HepG2 (cell line): ENCODE measurements around the gene YBX2. TPM values are rescaled to one million over a fixed set of nuclear protein-coding genes. Genes with fewer than 3 reads are reported as not detected.

Experiments
- ARHGAP35 ChIP-seq: sonication (generic); formaldehyde crosslinking; IDR thresholded peaks from 2 replicates; pipeline ENCODE4 v1.9.0; 2022; ENCODE audit warnings: mild to moderate bottlenecking, inconsistent platforms, moderate library complexity, missing genetic modification reagents, borderline replicate concordance
- ELF3 ChIP-seq: IDR thresholded peaks from 2 replicates; pipeline ENCODE4 v1.6.1; 2016; ENCODE audit warnings: missing genetic modification reagents, missing compliant biosample characterization
- FOXO4 ChIP-seq: sonication (generic); formaldehyde crosslinking; conservative IDR thresholded peaks from 2 replicates; pipeline ENCODE4 v1.8.1; 2023; ENCODE audit warnings: missing genetic modification reagents
- HNRNPH1 ChIP-seq: fragments of 200-400 bp; formaldehyde crosslinking; optimal IDR thresholded peaks from 2 replicates; pipeline ENCODE3; 2017; ENCODE audit warnings: mild to moderate bottlenecking, low read depth, low read length
- KLF12 ChIP-seq: sonication (generic); formaldehyde crosslinking; IDR thresholded peaks from 2 replicates; pipeline ENCODE4 v1.4.0; 2020; ENCODE audit warnings: missing genetic modification reagents, borderline replicate concordance
- KMT2A ChIP-seq: sonication (generic); formaldehyde crosslinking; IDR thresholded peaks from 2 replicates; pipeline ENCODE4 v1.4.0; 2020; ENCODE audit warnings: missing genetic modification reagents
- MAF1 ChIP-seq: sonication (generic); formaldehyde crosslinking; IDR thresholded peaks from 2 replicates; pipeline ENCODE4 v1.5.0; 2020; ENCODE audit warnings: missing genetic modification reagents, borderline replicate concordance
- NFKBIZ ChIP-seq: IDR thresholded peaks from 2 replicates; pipeline ENCODE4 v1.6.1; 2018; ENCODE audit warnings: missing genetic modification reagents, missing compliant biosample characterization
- TEF ChIP-seq: sonication (generic); formaldehyde crosslinking; IDR thresholded peaks from 2 replicates; pipeline ENCODE4 v1.5.0; 2020; ENCODE audit warnings: missing genetic modification reagents
- ZFP41 ChIP-seq: sonication (generic); formaldehyde crosslinking; IDR thresholded peaks from 2 replicates; pipeline ENCODE4 v1.4.0; 2020; ENCODE audit warnings: mild to moderate bottlenecking, missing genetic modification reagents, borderline replicate concordance
- ZNF564 ChIP-seq: sonication (generic); formaldehyde crosslinking; IDR thresholded peaks from 2 replicates; pipeline ENCODE4 v1.8.1; 2023; ENCODE audit warnings: mild to moderate bottlenecking, missing genetic modification reagents
- ZNF567 ChIP-seq: sonication (generic); formaldehyde crosslinking; IDR thresholded peaks from 2 replicates; pipeline ENCODE4 v1.8.1; 2023; ENCODE audit warnings: mild to moderate bottlenecking, missing genetic modification reagents, borderline replicate concordance
- ZNF580 ChIP-seq: IDR thresholded peaks from 2 replicates; pipeline ENCODE4 v1.6.1; 2016; ENCODE audit warnings: low read depth, borderline replicate concordance
- ZSCAN5A ChIP-seq: sonication (generic); formaldehyde crosslinking; IDR thresholded peaks from 2 replicates; pipeline ENCODE4 v1.8.0; 2022; ENCODE audit warnings: mild to moderate bottlenecking, missing genetic modification reagents, borderline replicate concordance
- polyA plus RNA-seq, 8 experiments: library from polyadenylated mRNA; depleted of rRNA in 3 of 8; stranded (reverse) in 7 of 8; unstranded in 1 of 8; fragments of >200 nt; fragmentation: Illumina TruSeq in 4 of 8; extraction: Trizol in 4 of 8; gene quantifications; 2 replicates each; pipeline versions ENCODE4 v1.2.1 to v1.2.3, GENCODE V29; 2011 to 2016; ENCODE audit warnings: low read depth in 4 of 8, missing spikeins in 1 of 8, mixed read lengths in 1 of 8; ENCODE audit not compliant: insufficient read depth in 1 of 8
- total RNA-seq, 5 experiments: library from RNA; depleted of rRNA; stranded (reverse); fragments of >200 nt; fragmentation: Illumina TruSeq; extraction: Trizol; gene quantifications; 2 replicates each; pipeline ENCODE4 v1.2.3, GENCODE V29; 2016; ENCODE audit warnings: low read depth in 1 of 5
- TF ChIP-seq, protein P1 (sequence below): IDR thresholded peaks from 2 replicates; pipeline ENCODE4 v1.6.1; 2016; ENCODE audit warnings: missing compliant biosample characterization, missing genetic modification reagents, borderline replicate concordance
- TF ChIP-seq, protein P2 (sequence below): sonication (generic); formaldehyde crosslinking; conservative IDR thresholded peaks from 2 replicates; pipeline ENCODE4 v1.8.0; 2022; ENCODE audit warnings: low read depth, missing genetic modification reagents

The YBX2 gene
- total and polyA plus RNA-seq, 2 of the 13 experiments (the other 11 are each of a cell fraction or from before 2014, with no cell fraction given): 0.12 to 0.22 TPM

DNA sequence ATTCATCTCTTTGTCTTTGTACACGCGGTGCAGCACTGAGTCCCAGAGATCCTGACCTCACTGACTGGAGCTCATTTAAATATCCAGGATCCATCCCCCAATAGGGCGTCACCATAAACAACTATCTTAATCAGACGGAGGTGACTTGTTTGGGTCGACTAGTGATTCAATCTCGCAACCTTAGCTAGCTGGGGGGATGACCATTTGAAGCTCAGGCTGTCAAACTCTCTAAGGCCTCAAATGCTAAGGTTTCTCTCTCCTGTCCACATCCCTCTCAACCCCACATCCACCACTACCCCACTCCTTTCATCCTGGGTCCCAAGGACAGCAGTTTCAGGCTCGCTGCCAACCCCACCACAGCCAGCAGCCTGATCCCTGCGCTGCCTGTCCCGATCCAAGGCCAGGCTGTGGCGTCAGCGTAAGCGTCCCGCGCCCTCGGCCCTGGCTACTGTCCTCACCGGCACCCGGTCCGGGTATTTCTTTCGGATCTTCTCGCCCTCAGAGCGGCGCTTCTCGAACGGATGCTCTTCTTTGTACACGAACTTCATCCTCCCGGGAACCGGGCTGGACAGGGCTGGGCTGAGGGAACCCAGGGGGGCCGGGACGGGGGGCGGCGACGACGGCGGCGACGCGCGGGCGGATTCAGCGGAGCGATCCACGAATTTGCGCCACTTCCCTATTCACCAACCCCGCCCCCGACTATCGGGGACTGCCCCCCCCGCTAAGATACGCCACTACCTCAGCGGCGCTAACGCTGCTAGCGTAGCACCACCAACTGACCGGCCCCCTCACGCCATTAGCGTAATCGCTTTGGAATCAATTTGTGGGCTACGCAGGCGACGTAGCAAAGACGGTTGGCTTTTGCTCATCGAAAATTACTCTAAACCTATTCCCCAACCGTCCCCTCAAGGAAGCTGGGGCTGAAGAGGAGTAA, 52.4 kb downstream of the YBX2 start, which contains the start of gene GABARAP (continued):
- TF ChIP-seq TEF (CRISPR knock-in tag) (no peak), NFKBIZ (no peak), HNRNPH1 (peak; percentile 98), ZSCAN5A (CRISPR knock-in tag) (no peak), ZFP41 (CRISPR knock-in tag) (no peak), MAF1 (no peak), ARHGAP35 (0 out of 2 replicates have a peak, but pooled peaks have one; percentile 44), ZNF564 (CRISPR knock-in tag) (peak; percentile 44; the same call in 1 of the 2 replicates), ZNF580 (peak; percentile 32), FOXO4 (CRISPR knock-in tag) (no peak), KMT2A (CRISPR knock-in tag) (no peak; the same call in none of the 2 replicates), KLF12 (CRISPR knock-in tag) (no peak), ZNF567 (CRISPR knock-in tag) (no peak), ELF3 (peak; percentile 91)
- TF ChIP-seq, protein P1, sequence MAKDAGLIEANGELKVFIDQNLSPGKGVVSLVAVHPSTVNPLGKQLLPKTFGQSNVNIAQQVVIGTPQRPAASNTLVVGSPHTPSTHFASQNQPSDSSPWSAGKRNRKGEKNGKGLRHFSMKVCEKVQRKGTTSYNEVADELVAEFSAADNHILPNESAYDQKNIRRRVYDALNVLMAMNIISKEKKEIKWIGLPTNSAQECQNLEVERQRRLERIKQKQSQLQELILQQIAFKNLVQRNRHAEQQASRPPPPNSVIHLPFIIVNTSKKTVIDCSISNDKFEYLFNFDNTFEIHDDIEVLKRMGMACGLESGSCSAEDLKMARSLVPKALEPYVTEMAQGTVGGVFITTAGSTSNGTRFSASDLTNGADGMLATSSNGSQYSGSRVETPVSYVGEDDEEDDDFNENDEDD (CRISPR knock-in tag): peak; percentile 35; the same call in 1 of the 2 replicates
- TF ChIP-seq, protein P2, sequence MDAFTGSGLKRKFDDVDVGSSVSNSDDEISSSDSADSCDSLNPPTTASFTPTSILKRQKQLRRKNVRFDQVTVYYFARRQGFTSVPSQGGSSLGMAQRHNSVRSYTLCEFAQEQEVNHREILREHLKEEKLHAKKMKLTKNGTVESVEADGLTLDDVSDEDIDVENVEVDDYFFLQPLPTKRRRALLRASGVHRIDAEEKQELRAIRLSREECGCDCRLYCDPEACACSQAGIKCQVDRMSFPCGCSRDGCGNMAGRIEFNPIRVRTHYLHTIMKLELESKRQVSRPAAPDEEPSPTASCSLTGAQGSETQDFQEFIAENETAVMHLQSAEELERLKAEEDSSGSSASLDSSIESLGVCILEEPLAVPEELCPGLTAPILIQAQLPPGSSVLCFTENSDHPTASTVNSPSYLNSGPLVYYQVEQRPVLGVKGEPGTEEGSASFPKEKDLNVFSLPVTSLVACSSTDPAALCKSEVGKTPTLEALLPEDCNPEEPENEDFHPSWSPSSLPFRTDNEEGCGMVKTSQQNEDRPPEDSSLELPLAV (CRISPR knock-in tag): no peak
